Measurements from ENCODE around the gene MBNL3. TPM values are rescaled to one million over a fixed set of nuclear protein-coding genes. Genes with fewer than 3 reads are reported as not detected.

The MBNL3 gene
- total and polyA plus RNA-seq, 9 of the 15 experiments (the other 6 are each of a cell fraction or from before 2014, with no cell fraction given): under 0.01 to 0.25 (median 0.16) TPM

GRCh38 chrX:132400706-132401105, 88.1 kb downstream of the MBNL3 start:
- H3K4me1 ChIP-seq (replicated peaks in 1 of 2; ENCODE audit: control insufficient read depth in 2 of 2, insufficient read depth in 2 of 2, low read length in 2 of 2): no peaks in the 10 kb centered on the region

More at GRCh38 chrX:132400706-132401105, 88.1 kb downstream of the MBNL3 start:
- 0% methylated on average over 1 of the region's 1 CpG for WGBS (ENCODE audit: insufficient coverage, low coverage, missing lambda C conversion rate)
- Histone ChIP-seq H2AFZ (ENCODE audit: low read depth, low read length) (no peak overlapping the region), H3K9ac (ENCODE audit: insufficient read depth in 1 of 2, low read depth in 2 of 2, low read length in 2 of 2) (no peak overlapping the region), H3K36me3 (ENCODE audit: control insufficient read depth, insufficient read depth, low read length) (no peaks in the 10 kb centered on the region), H3K27ac (ENCODE audit: extremely low read depth, low read depth, low read length) (no peak overlapping the region), H3K9me3 (replicated peaks; ENCODE audit: control insufficient read depth, insufficient read depth, low read depth, low read length) (no peaks in the 10 kb centered on the region), H4K20me1 (replicated peaks; ENCODE audit: control insufficient read depth, insufficient read depth, low read length) (no peaks in the 10 kb centered on the region), H3K4me3 (no peak overlapping the region), H3K4me2 (ENCODE audit: insufficient read depth, low read length) (no peak overlapping the region), H3K27me3 (ENCODE audit: control insufficient read depth in 2 of 2, insufficient read depth in 2 of 2, low read length in 2 of 2) (no peaks in the 10 kb centered on the region), H3K9me1 (ENCODE audit: control insufficient read depth, insufficient read depth, low read length) (no peaks in the 10 kb centered on the region), H3K79me2 (ENCODE audit: control insufficient read depth, insufficient read depth, low read length) (no peaks in the 10 kb centered on the region)
- TF ChIP-seq POLR2B (IDR thresholded peaks at IDR 0.05; ENCODE audit: low read depth, partially characterized antibody): no peak
- TF ChIP-seq E4F1 (CRISPR knock-in tag; IDR thresholded peaks at IDR 0.05; ENCODE audit: borderline replicate concordance): no peak
- TF ChIP-seq NFXL1 (CRISPR knock-in tag; IDR thresholded peaks at IDR 0.05): no peak
- TF ChIP-seq SIN3A (IDR thresholded peaks at IDR 0.05; ENCODE audit: borderline replicate concordance in 2 of 2, control insufficient read depth in 1 of 2, low read depth in 2 of 2, low read length in 2 of 2): no peak
- TF ChIP-seq HINFP (tag; conservative IDR thresholded peaks at IDR 0.05; ENCODE audit: low read depth): no peak
- TF ChIP-seq RBFOX2 (IDR thresholded peaks at IDR 0.05; ENCODE audit: low read depth, low read length): no peak
- TF ChIP-seq RB1 (IDR thresholded peaks at IDR 0.05; ENCODE audit: low read depth): no peak
- TF ChIP-seq ZNF717 (CRISPR knock-in tag; IDR thresholded peaks at IDR 0.05): no peak
- no peak for TF ChIP-seq RFX1 (IDR thresholded peaks at IDR 0.05)
- no peak for TF ChIP-seq ZBTB9 (CRISPR knock-in tag; IDR thresholded peaks at IDR 0.05)
- no peak for TF ChIP-seq HMBOX1 (IDR thresholded peaks at IDR 0.05)
- TF ChIP-seq HMGXB4 (CRISPR knock-in tag; IDR thresholded peaks at IDR 0.05): no peak
- TF ChIP-seq HNRNPH1 (optimal IDR thresholded peaks at IDR 0.05; ENCODE audit: low read depth, low read length): no peak
- TF ChIP-seq POU5F1 (IDR thresholded peaks at IDR 0.05; ENCODE audit: borderline replicate concordance, low read depth, low read length, partially characterized antibody): no peak
- no peak for TF ChIP-seq SMAD4 (CRISPR knock-in tag; conservative IDR thresholded peaks at IDR 0.05)
- FAIRE-seq: no peak
- POLR2A ChIA-PET: no interaction called here
- no peak for ATAC-seq
- in situ Hi-C loops (cut with MboI): no loop called here
- BruUV-seq (replicated peaks): no TSS peak
- CTCF ChIA-PET (ENCODE audit: low intra/inter-chr PET ratio): no interaction called here
- intact Hi-C loops (cut with micrococcal nuclease): no loop called here
- DNase-seq (ENCODE audit: extremely low read depth in 1 of 4, low spot score in 3 of 4): no peak
